DND-41 (cell line): ENCODE measurements around the gene PKDCC.

Source experiments
- ATAC-seq: fragments of 200-7000 bp; cut with Tn5 transposase; 3 replicates; pipeline ENCODE4 v1.9.1; 2021; ENCODE audit warnings: low read depth; ENCODE audit not compliant: insufficient read depth
- DNase-seq: peaks from one replicate; pipeline ENCODE4 v3.0.0-alpha.2; 2020
- H2AFZ ChIP-seq: 2 replicates; pipeline ENCODE4 v1.6.0; 2012; ENCODE audit warnings: low read depth, low read length
- H3K27ac ChIP-seq: 2 replicates; pipeline ENCODE4 v1.5.1; 2012; ENCODE audit warnings: low read length, inconsistent platforms
- H3K27me3 ChIP-seq: fragments of 200-600 bp; sonication (generic); 2 replicates; pipeline ENCODE4 v1.6.0; 2012; ENCODE audit warnings: low read length, mild to moderate bottlenecking, inconsistent platforms; ENCODE audit not compliant: insufficient read depth, poor library complexity
- H3K36me3 ChIP-seq: 2 replicates; pipeline ENCODE4 v1.5.1; 2012; ENCODE audit warnings: low read length, inconsistent platforms; ENCODE audit not compliant: insufficient read depth
- H3K4me1 ChIP-seq: 2 replicates; pipeline ENCODE4 v1.5.1; 2012; ENCODE audit warnings: mild to moderate bottlenecking, low read length; ENCODE audit not compliant: insufficient read depth
- H3K4me2 ChIP-seq: 2 replicates; pipeline ENCODE4 v1.6.0; 2012; ENCODE audit warnings: mild to moderate bottlenecking, moderate library complexity, low read length, inconsistent platforms; ENCODE audit not compliant: insufficient read depth
- H3K4me3 ChIP-seq, 2 experiments: fragments of 200-600 bp in 1 of 2; shearing (Covaris generic) in 1 of 2; 2 replicates each; pipeline ENCODE4 v1.5.1; 2012 to 2016; ENCODE audit warnings: inconsistent platforms in 2 of 2, low read length in 2 of 2, mild to moderate bottlenecking in 2 of 2, low read depth in 1 of 2, moderate library complexity in 1 of 2
- H3K79me2 ChIP-seq: 2 replicates; pipeline ENCODE4 v1.6.0; 2012; ENCODE audit warnings: low read length, inconsistent platforms; ENCODE audit not compliant: insufficient read depth
- H3K9ac ChIP-seq: 2 replicates; pipeline ENCODE4 v1.6.0; 2012; ENCODE audit warnings: low read depth, mild to moderate bottlenecking, inconsistent platforms, low read length, moderate library complexity
- H3K9me3 ChIP-seq: 2 replicates; pipeline ENCODE4 v1.5.1; 2012; ENCODE audit warnings: low read length, moderate library complexity, mild to moderate bottlenecking, inconsistent platforms; ENCODE audit not compliant: insufficient read depth, severe bottlenecking
- H4K20me1 ChIP-seq: 2 replicates; pipeline ENCODE4 v1.6.0; 2012; ENCODE audit warnings: low read length; ENCODE audit not compliant: insufficient read depth
- CTCF ChIP-seq: IDR thresholded peaks from 2 replicates; pipeline ENCODE4 v1.5.1; 2012; ENCODE audit warnings: borderline replicate concordance, low read length, moderate library complexity, mild to moderate bottlenecking; ENCODE audit not compliant: poor library complexity, severe bottlenecking; ENCODE audit errors: extremely low read depth
- EZH2 ChIP-seq: IDR thresholded peaks from 3 replicates; pipeline ENCODE4 v1.6.1; 2012; ENCODE audit warnings: borderline replicate concordance, low read depth, mild to moderate bottlenecking, moderate library complexity, low read length, inconsistent platforms; ENCODE audit not compliant: severe bottlenecking

The PKDCC gene

GRCh38 chr2:42030200-42030759, 17.5 kb upstream of the PKDCC start:
- H3K27ac ChIP-seq = no peak overlapping the region
- no peaks in the 10 kb centered on the region for H3K79me2 ChIP-seq
- no peaks in the 10 kb centered on the region for H3K9me3 ChIP-seq
- no peak overlapping the region for H3K4me2 ChIP-seq
- H3K36me3 ChIP-seq = no peaks in the 10 kb centered on the region
- no peaks in the 10 kb centered on the region for H4K20me1 ChIP-seq
- ATAC-seq (no peak), DNase-seq (no peak)
- H3K9ac ChIP-seq = no peak overlapping the region
- no peak overlapping the region for H3K4me3 ChIP-seq
- no peak overlapping the region for H2AFZ ChIP-seq
- H3K27me3 ChIP-seq = peaks cover 18% of the 10 kb centered on the region
- TF ChIP-seq CTCF = no peak
- no peak for TF ChIP-seq EZH2
- no peaks in the 10 kb centered on the region for H3K4me1 ChIP-seq

- no peaks in the 10 kb centered on the region for H3K4me1 ChIP-seq
- no peak overlapping the region for H3K9ac ChIP-seq
- H3K27ac ChIP-seq = no peak overlapping the region
- H3K79me2 ChIP-seq = no peaks in the 10 kb centered on the region
- H3K36me3 ChIP-seq = no peaks in the 10 kb centered on the region
- ATAC-seq (no peak), DNase-seq (no peak)
- no peak overlapping the region for H2AFZ ChIP-seq
- TF ChIP-seq EZH2 = no peak
- no peak for TF ChIP-seq CTCF
- H4K20me1 ChIP-seq = no peaks in the 10 kb centered on the region
- H3K9me3 ChIP-seq = no peaks in the 10 kb centered on the region
- no peak overlapping the region for H3K4me2 ChIP-seq
- H3K4me3 ChIP-seq = no peak overlapping the region
- peaks cover 18% of the 10 kb centered on the region for H3K27me3 ChIP-seq
These were observed 17.0 kb upstream of the PKDCC start for GRCh38 chr2:42030829-42031228.

- DNase-seq = no peak
- Histone ChIP-seq H3K27me3 (peaks cover 13% of the 10 kb centered on the region), H3K79me2 (no peaks in the 10 kb centered on the region), H3K4me3 (no peak overlapping the region), H3K27ac (no peak overlapping the region), H3K4me2 (no peak overlapping the region), H3K4me1 (no peaks in the 10 kb centered on the region), H3K9me3 (no peaks in the 10 kb centered on the region), H3K36me3 (no peaks in the 10 kb centered on the region), H4K20me1 (no peaks in the 10 kb centered on the region), H3K9ac (no peak overlapping the region), H2AFZ (no peak overlapping the region)
- no peak for TF ChIP-seq CTCF
- TF ChIP-seq EZH2 = no peak
- no peak for ATAC-seq
These were observed 16.3 kb upstream of the PKDCC start for GRCh38 chr2:42031281-42032223.
